UCSD-AML1 (cell line): ENCODE measurements around the gene ETV3.

Experiments
- DNase-seq: peaks from one replicate; lab custom pipeline; 2025; ENCODE audit not compliant: unreplicated experiment; lab: John Stamatoyannopoulos, UW

The ETV3 gene

DNA sequence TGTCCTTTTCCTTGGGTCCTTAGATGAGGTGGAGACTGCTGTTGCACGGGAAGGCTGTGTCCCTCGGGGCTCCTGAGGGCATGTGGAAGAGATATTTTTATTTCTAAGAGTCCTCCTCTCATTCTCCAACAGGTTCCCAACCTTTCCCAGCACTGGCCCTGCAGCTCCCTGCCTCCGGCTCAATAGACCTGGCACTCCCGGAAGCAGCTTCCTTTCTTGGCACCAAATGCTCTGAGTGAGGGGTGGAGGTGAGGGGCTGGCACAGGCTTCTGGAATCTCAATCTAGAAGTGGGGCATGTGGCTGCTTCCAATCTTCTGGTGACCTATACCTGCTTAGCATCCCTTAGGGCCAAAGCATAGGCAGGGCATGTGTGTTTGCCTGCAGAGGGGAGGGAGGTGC lies 43.1 kb downstream of the ETV3 start:
- DNase-seq: no peak

DNA sequence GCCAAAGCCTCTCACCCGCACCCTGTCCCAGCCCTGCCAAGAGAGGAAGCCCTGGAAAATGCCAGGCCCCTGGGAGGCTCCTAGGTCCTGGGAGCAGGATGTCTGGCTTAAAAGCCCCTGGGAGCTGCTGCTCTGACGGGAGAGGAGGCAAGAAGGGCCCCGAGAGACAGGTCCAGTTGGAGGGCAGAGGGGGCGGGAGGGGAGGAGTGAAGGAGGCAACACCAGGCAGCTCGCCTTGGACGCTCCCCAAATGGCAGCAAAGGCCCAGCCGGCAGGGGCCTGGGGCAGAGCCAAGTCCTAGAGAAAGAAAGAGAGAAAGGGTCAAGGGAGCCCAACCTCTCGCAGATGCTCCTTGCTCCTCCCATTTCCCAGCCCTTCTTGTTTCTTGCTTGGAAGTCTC lies 45.4 kb downstream of the ETV3 start:
- no peak for DNase-seq

DNA sequence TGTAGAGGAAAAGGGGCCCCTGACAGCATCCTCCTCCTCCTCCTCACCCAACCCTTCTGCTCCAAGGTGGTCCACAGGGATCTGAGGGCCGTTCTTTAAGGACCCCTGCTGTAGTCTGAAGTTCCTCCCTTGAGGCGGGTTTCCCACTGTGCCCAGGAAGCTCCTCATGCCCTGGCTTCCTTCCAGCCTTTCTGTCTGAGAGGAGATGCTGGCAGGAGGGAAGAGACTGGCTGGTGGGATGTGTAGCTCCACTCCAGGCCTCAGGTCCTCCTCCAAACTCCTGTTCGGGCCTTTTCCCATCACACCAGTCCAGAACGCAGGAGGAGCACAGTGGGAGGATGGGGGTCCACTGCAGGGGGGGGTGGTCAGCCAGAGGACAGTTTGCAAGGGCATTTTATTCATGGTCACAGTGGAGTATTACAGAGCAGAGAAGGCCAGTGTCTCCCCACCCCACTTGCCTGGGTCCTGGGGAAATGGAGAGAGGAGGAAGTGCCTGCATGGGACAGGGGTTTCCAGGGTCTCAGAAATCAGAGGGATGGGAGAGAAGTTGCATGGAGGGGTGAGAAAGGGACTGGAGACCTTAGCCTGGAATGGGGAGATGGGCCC lies 46.4 kb downstream of the ETV3 start:
- DNase-seq: no peak

DNA sequence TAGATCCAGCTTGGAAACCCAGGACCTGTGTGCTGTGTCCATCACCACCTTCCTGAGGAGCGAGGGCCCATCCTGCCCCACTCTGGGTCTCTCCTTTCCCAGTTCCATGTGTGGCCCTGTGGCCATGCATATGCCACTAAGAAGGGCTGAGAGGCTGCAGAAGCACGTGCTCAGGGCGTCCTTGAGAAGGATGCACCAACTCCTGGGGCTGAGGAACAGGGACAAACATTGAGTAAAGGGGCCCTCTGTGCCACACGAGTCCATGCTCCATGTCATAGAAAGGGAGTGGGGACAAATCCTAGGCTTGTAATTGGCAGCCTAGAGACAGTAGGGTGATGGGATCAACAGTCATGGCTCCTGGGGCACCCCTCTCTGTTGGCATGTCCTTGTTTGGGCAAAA lies 47.0 kb downstream of the ETV3 start:
- DNase-seq: no peak

DNA sequence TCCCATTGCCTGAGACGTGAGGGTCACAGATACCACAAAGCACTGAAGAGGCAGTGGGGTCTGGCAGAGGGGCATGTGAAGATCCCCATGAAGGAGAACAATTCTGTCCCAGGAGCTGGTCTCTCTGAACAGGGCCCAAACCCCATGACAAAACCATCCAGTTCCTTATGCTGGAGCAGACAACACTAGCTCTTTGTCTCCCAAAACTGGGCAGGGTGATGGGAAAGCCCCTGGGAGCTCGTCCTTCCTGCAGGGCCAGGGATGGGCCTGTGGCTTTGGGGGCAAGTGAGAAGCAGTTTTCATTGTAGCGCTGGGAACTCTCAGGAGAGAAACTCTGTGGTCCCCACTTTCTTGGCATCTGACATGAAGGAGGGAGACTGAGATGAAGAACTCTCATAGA lies 47.4 kb downstream of the ETV3 start:
- no peak for DNase-seq

DNA sequence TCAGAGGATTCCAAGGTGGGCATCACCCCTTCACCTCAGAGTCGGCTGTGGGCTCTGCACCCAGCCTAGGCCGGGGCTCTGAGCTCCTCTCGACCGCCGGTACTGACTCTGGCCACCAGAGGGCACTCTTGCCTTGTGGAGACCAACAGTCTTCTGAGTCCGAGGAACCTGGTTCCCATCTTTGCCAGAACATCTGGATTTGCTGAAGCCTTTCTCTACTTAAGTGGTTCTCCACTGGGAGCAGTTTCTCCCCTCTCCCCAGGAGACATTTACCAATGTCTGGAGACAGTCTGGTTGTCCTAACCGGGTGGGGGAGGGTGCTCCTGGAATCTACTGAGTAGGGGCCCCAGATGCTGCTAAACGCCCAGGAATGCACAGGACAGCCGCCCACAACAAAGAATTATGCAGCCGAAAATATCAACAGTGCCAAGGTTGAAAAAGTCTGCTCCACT lies 48.0 kb downstream of the ETV3 start:
- peak; percentile 81 for DNase-seq

DNA sequence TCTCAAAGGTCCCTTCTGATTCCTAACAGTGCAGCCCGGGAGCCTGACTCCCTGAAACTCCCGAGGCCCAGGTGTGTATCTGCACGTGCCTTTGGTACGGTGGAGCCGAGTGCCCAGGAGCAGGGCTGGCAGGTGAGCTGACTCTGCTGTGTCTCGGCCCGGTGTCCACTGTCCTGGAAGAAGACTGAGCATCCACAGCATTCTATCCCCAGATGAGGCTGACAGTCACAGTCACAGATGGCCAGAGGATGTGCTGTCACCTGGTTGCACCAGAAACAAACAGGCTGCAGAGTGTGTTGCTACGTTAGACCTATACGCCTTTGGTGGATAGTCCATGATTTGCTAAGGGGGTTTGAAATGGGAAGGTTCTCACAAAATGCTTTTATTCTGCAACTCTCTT lies 48.4 kb downstream of the ETV3 start:
- DNase-seq: no peak

DNA sequence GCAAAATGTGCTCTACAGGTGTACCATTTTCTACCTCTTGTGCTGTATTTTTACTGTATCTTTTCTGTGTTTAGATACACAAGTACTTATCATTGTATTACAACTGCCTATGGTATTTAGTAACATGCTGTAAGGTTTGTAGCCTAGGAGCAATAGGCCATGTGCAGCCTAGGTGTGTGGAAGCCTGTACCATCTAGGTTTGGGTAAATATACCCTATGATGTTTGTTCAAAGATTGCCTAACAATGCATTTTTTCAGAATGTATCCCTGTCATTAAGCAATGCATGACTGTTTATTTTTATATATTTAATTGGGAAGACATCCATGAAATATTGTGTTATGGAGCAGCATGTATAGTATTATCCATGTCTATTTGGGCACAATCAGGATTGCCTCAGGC lies 49.6 kb downstream of the ETV3 start:
- DNase-seq: no peak

DNA sequence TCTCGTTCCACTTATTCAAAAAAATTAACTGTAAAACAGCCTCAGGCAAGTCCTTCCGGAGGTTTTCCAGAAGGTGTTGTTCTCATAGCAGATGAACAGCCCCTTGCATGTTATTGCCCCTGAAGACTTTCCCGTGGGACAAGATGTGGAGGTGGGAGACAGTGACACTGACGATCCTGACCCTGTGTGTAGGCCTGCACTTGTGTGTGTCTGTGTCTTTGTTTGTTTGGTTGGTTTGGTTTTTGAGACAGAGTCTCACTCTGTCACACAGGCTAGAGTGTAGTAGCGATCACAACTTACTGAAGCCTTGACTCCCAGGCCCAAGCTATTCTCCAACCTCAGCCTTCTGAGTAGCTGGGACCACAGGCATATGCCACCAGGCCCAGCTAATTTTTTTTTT lies 51.2 kb downstream of the ETV3 start:
- DNase-seq: no peak

DNA sequence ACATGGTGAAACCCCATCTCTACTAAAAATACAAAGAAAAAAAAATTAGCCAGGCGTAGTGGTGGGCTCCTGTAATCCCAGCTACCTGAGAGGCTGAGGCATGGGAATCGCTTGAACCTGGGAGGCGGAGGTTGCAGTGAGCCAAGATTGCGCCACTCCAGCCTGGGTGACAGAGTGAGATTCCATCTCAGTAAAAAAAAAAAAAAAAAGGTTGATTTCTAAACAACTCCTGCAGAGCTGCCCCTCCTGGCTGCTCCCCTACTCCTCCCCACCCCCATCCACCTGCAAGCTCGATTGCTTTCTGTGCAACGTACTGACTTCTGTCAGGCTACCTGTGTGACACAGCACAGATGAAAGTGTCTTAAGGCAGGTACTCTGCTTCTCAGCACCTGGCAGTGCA lies 51.9 kb downstream of the ETV3 start:
- DNase-seq: no peak

DNA sequence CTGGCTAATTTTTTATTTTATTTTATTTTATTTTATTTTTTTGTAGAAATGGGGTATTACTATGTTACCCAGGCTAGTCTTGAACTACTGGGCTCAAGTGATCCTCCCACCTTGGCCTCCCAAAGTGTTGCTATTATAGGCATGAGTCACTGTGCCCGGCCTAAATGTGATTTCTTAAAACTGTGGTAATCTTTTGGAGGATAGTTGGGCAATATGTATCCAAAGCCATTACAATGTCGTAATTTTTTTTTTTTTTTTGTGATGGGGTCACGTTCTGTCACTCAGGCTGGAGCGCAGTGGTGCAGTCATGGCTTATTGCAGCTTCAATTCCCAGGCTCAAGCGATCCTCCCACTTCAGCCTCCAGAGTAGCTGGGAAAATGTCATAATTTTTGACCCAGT lies 52.8 kb downstream of the ETV3 start:
- no peak for DNase-seq

DNA sequence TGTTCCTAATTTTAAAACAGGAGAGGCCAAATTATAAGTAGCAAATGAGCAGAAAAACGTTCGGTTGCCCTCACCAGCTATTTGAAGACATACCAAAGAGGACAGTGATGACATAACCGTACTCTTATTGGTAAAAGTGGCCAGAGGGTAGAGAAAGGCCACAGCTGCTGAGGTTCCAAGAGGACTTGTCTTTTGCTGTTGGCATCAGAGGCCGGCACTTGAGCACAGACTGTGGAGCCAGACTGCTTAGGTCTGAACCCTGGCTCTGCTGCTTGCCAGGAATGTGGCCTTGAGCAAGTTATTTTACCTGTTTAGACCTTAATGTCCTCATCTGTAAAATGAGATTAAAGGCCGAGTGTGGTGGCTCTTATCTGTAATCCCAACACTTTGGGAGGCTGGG lies 53.5 kb downstream of the ETV3 start:
- DNase-seq: no peak

DNA sequence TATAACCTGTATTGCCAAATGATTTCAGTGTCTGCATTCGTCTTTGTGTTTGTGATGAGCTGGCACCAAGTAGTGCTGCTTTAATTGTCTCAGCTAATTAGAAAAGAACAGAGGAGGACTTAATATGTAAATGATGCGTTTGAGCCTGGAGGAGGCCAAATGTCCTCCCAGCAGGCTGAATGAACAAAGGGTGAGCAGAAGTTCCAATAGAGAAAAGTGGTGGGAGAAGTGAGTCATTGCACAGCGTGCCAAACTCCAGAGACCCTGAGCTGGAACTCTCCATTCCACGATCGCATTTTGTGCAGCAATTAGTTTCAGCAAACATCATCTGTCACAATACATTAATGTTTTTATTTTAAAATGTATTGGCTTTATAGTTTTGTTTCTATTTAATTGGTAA lies 56.5 kb downstream of the ETV3 start:
- DNase-seq: no peak

DNA sequence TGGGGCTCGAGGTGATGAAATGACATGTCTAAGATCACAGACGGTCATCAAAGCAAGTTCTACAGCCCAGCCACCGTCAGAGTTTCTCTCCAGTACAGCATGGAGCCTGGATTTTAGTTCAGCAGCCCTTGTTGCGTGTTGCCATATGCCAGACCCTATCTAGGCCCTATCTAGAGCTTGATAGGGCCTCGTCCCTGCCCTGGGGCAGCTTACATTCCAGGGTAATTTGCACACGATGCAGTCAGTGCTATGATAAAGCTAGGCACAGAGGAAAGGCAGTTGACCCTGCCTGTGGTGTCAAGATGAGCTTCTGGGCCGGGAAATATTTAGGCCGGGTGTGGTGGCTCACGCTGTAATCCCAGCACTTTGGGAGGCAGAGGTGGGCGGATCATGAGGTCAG lies 57.5 kb downstream of the ETV3 start:
- no peak for DNase-seq

DNA sequence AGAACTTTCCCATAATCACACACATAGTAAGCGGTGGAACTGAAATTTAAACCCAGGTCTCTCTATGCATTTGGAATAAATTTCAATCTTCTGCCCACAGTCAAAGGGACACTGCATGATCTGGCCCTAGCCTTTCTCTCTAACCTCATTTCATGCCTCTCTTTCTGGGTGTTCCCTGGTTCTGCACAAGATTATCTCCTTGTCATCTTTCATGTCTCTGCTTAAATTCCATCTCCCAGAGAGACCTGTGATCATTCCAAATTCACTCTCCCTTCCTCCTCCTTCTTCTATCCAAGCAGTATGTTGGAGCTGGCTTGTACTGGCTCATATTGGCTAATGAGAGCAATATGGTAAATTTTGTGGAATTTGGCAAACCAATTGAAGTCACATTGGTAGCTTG lies 60.8 kb downstream of the ETV3 start:
- DNase-seq: no peak

DNA sequence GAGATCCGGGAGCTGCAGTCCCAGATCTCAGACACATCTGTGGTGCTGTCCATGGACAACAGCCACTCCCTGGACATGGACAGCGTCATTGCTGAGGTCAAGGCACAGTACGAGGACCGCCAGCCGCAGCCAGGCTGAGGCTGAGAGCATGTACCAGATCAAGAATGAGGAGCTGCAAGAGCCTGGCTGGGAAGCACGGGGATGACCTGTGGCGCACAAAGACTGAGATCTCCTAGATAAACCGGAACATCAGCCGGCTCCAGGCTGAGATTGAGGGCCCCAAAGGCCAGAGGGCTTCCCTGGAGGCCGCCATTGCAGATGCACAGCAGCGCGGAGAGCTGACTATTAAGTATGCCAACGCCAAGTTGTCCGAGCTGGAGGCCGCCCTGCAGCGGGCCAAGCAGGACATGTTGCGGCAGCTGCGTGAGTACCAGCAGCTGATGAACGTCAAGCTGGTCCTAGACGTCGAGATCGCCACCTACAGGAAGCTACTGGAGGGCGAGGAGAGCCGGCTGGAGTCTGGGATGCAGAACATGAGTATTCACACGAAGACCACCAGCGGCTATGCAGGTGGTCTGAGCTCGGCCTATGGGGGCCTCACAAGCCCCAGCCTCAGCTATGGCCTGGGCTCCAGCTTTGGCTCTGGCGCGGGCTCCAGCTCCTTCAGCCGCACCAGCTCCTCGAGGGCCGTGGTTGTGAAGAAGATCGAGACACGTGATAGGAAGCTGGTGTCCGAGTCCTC lies 64.1 kb downstream of the ETV3 start:
- DNase-seq: peak; percentile 59
